GM19240 (cell line): Measurements from ENCODE around the gene ANKIB1.
"Not testable (repeated sequence)": the region's sequence is repeated elsewhere in the genome, so short reads cannot be mapped to it uniquely, and the experiment has no call there.

Experiments used
- DNase-seq: peaks from one replicate; pipeline ENCODE4 v3.0.0; 2011; ENCODE audit warnings: low spot score; ENCODE audit not compliant: insufficient read length

ANKIB1 gene

GRCh38 chr7:92402920-92403759, 157.4 kb downstream of the ANKIB1 start:
- no peak for DNase-seq

- DNase-seq = no peak
Measured at GRCh38 chr7:92403760-92404074, 157.9 kb downstream of the ANKIB1 start.

- no peak for DNase-seq
Measured at GRCh38 chr7:92404170-92404614, 158.4 kb downstream of the ANKIB1 start.

- no peak for DNase-seq
Measured at GRCh38 chr7:92409357-92409756, 163.6 kb downstream of the ANKIB1 start.

GRCh38 chr7:92410162-92410561, 164.4 kb downstream of the ANKIB1 start:
- not testable (repeated sequence) for DNase-seq

GRCh38 chr7:92412745-92413144, 167.0 kb downstream of the ANKIB1 start:
- DNase-seq = no peak

GRCh38 chr7:92413550-92413949, 167.8 kb downstream of the ANKIB1 start:
- no peak for DNase-seq

- DNase-seq = no peak
Measured at GRCh38 chr7:92415225-92415624, 169.5 kb downstream of the ANKIB1 start.

- no peak for DNase-seq
Measured at GRCh38 chr7:92417913-92418312, 172.1 kb downstream of the ANKIB1 start.

DNA sequence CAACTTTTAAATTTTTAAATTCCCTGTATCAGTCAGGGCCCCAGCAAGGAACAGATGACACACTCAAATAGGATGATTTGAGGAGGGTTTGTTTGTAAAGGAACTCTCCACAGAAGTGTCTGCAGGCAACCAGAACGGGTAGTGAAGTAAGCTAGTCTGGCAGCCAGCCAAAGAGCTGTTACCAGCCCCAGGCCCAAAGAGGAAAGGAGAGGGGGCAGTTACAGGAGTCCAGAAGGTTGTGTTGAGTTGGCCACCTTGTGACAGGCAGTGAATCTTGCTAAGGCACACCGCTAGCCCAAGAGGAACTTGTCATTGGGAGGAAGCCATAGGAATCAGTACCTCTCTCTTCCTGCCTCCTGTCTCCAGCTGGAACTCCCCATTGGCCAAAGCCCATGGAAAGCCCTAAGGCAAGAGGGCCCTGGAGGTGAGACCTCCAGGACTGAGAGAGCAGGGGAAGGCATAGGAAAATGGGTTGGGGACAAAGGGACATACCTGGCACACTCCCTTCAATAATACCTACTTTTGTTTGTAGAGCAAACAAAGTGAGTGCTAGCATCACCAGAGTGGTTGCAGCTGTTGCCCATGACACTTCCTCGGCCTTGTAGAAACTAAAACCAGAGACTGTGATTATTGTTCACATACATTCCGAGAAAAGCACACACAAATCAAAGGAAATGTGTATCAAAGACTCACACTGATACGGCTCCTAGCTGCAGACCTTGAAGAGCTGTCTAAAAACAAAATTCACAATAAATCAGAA, 176.1 kb downstream of the ANKIB1 start:
- no peak for DNase-seq

- no peak for DNase-seq
Measured at GRCh38 chr7:92422926-92423325, 177.2 kb downstream of the ANKIB1 start.

- DNase-seq = no peak
Measured at GRCh38 chr7:92423710-92424131, 177.9 kb downstream of the ANKIB1 start.

DNA sequence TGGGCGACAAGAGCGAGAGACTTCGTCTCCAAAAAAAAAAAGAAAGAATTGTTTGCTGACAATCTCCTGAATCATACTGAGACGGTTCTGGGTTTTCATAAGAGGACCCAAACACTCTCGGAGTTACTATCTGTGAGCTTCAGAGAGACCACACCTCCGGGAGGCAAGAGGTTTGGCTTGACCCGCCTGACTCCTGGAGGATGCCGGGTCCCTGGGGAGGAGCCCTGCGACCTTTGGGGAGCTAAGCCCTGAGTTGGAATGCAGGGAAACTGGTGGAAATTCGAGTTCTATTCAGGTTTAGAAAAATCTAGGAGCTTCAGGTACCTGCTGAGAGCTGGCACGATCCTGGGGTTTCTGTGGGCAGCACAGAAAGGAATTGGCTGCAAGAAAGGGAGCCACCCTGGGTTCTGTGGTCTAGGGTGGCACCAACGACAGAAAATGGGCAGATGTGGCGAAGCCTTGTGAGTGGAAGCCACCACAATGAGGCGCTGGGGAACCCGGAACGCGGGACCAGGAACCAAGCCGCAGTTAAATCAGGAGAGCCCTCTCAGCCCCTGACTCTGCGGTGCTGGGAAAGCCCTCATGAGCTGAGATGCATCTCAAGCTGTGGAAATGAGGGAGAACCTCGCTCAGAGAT, 179.7 kb downstream of the ANKIB1 start:
- no peak for DNase-seq

GRCh38 chr7:92427193-92427592, 181.4 kb downstream of the ANKIB1 start:
- no peak for DNase-seq

DNA sequence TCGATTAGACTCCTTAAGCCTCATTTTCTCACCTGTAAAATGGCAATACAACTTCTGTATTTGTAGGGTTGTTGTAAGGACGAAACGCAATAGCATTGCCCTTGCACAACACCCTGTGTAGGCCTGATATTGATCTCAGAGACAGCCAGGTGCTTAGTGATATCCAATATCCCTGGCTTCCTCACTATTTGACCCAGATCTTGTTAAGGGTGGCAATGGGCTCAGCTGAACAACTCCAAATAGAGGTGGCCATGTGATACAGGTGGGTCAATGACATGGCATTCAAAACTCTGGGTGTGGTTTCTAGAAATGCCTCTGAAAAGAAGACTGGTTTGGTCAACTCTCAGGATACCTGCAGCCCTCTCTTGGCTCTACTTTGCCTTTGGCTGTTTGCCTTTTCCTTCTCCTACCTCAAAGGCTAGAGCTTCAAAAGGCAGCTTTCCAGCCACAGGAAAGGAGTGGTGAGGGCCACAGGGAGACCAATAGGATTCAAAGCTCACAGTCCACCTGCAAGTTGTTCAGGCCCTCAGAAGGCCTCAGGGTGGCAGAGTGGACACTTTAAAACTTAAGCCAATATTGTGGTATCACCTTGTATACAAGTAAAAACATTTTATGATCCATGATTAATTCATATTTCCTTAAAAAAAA, 186.6 kb downstream of the ANKIB1 start:
- no peak for DNase-seq

DNA sequence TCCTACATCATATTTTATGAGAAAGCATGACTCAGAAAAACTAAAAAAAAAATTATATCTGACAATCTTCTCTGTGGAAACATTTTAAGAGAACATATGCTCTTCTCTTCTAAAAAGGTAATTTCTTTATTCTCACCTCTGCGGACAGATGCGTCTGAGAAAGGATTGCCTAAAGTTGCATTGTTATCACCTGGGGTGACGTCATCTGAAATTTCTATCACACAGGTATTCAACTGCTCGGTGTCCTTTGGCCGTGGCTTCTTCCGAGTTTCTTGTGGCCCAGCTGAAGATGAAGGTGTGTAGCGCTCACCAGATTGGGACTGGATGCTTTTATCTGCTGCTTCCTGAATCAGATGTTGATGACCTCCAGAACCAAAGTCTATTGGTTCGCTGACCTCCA, 187.2 kb downstream of the ANKIB1 start:
- DNase-seq = no peak

DNA sequence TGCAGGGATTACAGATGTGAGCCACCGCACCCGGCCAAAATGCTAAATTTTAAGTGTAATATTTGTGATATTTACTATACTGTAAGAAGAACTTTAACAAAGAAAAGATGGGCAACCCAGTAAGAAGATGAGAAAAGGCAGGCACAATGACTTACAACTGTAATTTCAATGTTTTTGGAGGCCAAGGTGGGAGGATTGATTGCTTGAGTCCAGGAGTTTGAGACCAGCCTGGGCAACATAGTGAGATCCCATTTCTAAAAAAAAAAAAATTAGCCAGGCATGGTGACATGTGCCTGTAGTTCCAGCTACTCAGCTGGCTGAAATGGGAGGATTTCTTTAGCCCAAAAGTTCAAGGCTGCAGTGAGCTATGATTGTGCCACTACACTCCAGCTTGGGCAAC, 189.8 kb downstream of the ANKIB1 start:
- DNase-seq = no peak

DNA sequence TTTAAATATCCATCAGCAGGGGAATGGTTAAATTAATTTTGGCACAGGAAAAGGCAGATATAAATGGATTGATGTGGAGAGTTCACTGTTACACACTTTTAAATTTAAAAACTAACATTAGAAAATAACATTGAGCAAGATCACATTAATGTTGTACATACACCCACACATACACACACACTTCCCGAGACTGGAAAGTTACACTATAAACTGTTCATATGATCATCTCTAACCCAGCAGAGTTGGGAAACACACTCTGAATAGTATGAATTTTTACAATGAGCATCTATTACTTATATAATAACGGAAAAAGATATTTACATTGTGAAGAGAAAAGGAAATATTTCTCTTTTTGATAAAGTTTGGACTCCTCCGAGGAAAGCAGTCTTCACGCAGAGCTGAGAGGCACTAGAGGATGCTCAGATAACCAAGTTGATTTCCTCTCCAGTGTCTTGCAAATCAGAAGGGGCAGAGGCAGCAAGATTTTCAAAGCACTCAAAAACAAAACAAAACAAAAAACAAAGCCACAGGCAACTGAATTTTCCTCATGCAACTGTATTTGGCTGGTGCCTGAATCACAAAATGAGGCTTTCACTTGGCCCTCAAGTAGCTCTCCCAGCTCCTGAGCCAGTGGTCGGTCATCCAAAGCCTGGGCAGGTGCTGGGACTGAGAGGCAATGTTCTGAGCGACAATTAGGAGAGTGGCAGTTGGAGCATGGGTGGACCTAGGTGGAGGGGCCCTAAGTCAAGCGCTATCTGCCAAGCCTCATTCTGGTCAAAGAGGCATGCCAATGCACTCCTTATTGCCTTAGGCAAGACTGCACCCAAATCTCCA, 191.1 kb downstream of the ANKIB1 start:
- DNase-seq = no peak

DNA sequence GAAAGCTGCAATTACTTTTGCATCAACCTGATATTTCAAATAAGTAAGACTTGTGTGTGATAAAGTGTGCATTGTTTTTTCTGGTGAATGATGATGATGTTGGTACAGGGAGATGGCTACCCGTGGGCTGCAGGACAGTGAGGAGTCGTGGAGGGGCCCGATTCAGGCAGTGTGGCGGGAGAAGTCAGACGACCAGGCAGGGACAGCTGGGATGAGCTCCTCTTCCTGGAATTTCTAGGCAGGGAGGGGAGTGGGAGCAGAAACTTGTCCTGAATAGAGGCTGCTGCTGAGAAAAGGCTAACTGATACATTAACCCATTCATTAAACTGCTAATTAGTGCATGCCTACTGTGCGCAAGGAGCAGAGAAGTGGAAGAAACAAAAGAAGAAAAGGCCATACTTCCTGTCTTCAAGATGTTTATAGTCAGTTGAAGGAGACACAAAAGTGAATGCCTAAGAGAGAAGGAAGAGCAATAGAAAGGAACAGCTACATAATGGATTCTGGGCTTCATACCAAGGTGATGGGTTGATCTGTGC, 192.2 kb downstream of the ANKIB1 start:
- DNase-seq = no peak

- DNase-seq = not testable (repeated sequence)
Measured at GRCh38 chr7:92442720-92443119, 196.9 kb downstream of the ANKIB1 start.
